GM12872 (cell line): ENCODE data around the gene PTOV1.

ENCODE experiments used
- CTCF ChIP-seq: IDR thresholded peaks from 3 replicates; pipeline ENCODE4 v1.5.1; 2011; ENCODE audit warnings: low read depth, mild to moderate bottlenecking, low read length, moderate library complexity; ENCODE audit not compliant: insufficient read depth

The PTOV1 gene

GRCh38 chr19:49887037-49887664, 36.2 kb downstream of the PTOV1 start:
- TF ChIP-seq CTCF = no peak

DNA sequence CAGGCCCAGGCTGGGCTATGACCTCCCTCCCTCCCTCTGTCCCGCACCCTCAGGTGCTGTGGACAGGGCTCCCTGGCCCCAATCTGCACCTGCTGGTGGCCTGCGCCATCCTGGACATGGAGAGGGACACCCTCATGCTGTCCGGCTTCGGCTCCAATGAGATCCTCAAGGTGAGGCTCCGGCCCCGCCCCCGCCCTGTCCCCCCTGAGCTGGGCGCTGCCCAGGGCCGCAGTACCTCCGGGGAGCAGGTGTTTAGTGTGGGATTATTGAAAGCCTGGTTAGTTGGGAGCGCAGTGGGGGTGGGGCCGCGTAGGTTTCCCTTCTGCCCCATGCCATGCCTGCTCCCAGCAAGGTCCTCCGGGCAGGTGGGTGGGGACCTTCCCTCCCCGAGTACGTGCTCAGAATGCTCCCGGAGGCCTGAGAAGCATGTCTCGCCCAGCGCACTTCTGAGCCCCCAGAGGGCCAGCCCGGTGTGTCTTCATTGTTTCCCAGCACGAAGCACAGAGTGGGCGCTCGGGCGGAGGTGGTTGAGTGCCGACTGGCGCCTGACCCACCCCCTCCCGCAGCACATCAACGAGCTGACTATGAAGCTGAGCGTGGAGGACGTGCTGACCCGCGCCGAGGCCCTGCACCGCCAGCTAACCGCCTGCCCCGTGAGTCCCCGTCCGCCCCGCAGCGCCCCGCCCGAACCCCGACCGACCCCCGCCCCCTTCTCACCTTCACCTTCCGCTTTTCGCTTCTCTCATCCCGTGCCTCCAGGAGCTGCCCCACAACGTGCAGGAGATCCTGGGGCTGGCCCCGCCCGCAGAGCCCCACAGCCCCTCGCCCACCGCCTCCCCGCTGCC, 36.9 kb downstream of the PTOV1 start:
- no peak for TF ChIP-seq CTCF

- no peak for TF ChIP-seq CTCF
These were observed 37.5 kb downstream of the PTOV1 start for GRCh38 chr19:49888510-49888824.

DNA sequence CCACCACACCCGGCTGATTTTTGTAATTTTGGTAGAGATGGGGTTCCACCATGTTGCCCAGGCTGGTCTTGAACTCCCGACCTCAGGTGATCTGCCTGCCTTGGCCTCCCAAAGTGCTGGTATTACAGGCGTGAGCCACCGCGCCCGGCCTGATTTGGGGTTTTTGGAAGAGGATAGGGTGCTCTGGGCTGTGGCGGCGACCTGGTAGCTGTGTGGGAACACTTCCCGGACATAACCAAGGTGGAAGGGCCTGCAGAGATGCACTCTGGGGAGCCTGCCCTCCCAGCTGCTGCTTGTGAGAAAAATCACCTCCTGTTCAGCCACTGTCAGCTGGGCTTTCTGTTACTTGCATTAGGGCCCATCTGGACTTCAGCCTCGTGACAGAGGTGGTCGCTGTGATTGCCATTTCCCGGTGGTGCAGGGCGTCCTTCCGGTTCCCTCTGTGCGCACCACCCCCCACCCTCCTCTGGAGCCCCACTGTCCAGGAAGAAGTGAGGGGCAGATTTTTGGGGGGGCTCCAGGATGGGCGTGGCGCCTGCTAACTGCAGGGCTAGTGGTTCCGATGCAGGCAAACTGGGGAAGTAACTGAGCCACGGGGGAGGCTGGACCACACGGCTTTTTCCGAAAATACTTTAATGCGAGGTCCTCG, 38.2 kb downstream of the PTOV1 start:
- no peak for TF ChIP-seq CTCF

DNA sequence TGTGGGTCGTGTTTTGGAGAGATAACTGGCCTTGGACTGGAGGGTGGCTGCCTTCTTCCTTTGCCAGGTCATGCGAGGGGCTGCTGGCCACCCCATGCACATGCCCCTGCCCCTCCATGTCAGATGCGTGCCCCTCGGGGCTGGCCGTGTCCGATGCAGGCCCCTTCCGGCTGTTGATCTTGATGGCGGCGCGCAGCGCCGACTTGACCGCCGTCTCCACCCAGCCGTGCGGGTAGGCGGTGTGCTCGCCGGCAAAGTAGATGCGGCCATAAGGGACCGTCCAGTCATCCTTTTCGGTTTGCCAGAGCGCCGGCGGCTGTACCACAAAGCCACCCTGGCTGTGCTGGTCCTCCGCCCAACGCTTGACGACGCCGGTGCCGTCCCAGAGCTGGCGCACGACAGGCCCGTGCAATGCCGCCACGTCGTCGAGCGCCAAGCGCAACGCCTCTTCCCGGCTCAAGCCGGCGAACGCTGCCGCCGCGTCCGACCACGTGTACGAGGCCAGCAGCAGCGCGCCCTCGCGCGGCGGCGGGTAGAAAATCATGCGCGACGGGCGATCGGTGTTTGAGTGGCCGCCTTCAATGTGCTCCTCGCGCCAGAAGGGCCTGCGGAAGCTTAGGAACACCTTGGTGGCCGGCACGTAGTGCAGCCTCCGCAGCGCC, 38.9 kb downstream of the PTOV1 start:
- TF ChIP-seq CTCF = peak; percentile 78

DNA sequence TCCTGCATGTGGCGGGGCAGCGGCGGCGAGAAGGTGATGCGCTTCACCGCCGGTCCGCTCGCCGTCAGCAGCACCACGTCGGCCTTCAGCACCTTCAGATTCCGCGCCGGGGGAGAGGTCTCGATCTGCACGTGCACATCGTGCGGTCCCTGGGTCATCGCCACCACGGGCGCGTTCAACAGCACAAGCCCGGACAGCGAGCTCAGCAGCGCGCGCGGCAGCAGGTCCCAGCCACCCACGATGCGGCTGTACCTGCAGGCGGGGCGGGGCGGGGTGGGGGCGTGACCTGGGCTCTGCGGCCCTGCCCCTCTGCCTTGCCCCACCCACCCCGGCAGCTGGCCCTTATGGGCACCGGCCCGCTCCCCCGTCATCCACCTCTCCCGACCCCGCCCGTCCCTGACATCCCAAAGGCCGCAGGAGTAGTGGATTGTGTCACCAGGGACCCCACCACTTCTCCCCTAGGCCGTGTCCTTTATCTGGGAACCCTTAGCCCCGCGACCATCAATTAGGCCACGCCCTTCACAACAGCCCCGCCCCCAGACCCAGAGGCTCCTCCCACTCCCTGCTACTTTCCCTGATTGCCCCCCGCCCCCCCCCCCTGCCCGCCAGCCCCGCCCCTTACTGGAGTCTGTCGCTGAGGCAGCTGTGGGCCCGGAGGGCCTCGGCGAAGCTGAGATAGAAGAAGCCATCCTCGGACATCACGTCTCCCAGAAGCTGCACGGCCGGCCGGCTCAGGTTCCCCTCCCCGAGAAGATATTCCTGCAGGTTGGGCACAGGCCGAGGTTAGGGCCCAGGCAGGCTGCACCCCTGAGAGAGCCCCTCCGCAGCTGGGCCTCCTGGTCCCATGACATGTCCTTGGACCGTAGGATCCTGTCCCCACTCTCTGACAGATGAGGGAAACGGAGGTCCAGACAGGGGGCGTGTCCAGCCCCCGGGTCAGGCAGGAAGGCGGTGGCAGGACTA, 39.7 kb downstream of the PTOV1 start:
- no peak for TF ChIP-seq CTCF
